Measurements from ENCODE around the gene FARP2.

The FARP2 gene

GRCh38 chr2:241324775-241325174 lies 31.3 kb upstream of the FARP2 start:
- no peak for DNase-seq

DNA sequence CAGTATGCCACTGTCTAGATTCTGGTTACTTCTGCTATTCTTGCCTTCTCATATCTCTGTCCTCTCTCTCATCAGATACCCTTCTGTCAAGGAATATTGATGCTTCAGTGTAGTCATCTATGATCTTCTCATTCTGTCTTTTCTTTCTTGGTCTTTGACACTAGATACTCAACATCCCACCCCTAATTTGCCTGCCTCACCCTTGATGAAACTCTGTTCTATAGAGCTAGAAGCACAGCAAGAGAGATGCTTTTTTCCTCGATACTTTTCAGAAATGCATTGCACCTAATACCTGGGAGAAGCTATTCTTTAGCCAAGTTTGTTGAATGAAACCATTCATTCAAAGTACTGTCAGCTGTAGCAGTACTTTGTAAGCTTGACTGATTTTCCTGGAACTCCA lies 30.8 kb upstream of the FARP2 start:
- DNase-seq, result no peak

- no peak for DNase-seq
Measured at GRCh38 chr2:241329669-241330615, 26.1 kb upstream of the FARP2 start.

GRCh38 chr2:241330616-241330981 lies 25.5 kb upstream of the FARP2 start:
- DNase-seq, result no peak

DNA sequence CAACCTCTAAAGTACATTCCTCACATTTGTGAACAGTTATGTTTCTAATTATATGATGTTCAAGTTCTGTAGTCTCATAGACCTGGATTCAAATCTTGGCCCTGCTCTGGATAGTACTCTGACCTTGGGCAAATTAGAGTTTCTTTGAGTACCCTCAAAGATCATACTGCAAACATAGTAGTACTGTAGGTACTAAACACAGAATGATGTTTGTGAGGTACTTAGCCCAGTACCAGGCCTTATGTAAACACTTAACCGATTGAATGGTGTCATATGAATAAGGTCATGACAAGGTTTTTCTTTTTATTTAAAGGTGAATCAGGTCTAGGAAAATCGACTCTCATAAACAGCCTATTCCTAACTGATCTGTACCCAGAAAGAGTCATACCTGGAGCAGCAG lies 21.3 kb upstream of the FARP2 start:
- no peak for DNase-seq

GRCh38 chr2:241339839-241340630 lies 16.1 kb upstream of the FARP2 start:
- no peak for DNase-seq

GRCh38 chr2:241340631-241341163 lies 15.4 kb upstream of the FARP2 start:
- no peak for DNase-seq

DNA sequence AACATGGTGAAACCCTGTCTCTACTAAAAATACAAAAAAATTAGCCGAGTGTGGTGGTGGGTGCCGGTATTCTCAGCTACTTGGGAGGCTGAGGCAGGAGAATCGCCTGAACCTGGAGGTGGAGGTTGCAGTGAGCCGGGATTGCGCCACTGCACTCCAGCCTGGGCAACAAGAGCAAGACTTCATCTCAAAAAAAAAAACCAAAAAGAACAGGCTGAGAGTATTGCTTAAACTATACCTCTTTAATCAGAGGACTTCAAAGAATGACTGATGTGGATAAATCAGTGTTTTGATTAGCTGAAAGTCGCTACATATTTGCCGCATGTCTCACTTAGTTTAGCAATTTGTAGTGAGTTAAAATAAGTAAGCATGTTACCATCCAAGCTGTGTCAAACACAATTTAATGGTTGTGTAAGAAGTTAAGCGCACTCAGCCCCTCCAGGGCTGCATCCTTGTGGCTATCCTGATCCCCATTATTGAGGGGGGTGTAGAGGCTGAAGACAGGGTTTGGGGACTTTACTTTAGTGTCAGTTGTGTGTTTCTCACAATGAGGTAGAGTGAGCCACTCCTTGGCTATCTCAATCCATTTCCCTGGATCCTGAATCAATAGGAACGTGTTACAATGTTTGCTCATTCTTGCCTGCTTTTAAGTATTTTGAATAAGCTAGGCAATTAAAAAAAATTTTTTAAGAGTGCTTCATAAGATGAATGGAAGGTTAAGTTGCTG lies 11.0 kb upstream of the FARP2 start:
- no peak for DNase-seq

DNA sequence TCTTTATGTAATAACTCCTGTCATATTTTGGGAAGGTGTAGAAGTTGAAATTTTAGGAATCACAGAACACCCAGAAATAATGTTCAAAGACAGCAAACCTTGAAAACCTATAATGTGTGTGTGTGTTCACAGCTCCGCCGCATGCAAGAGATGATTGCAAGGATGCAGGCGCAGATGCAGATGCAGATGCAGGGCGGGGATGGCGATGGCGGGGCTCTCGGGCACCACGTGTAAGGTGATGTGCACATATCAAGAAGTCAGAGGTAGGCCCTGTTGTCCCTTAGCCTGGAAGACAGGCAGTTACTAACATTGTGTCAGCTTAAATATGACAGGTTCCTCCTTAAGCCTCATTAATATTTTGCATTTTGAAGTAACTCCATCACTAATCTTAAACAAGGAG lies 6.1 kb upstream of the FARP2 start:
- DNase-seq, result no peak

- DNase-seq, result no peak
Measured at GRCh38 chr2:241350530-241350877, 5.6 kb upstream of the FARP2 start.

DNA sequence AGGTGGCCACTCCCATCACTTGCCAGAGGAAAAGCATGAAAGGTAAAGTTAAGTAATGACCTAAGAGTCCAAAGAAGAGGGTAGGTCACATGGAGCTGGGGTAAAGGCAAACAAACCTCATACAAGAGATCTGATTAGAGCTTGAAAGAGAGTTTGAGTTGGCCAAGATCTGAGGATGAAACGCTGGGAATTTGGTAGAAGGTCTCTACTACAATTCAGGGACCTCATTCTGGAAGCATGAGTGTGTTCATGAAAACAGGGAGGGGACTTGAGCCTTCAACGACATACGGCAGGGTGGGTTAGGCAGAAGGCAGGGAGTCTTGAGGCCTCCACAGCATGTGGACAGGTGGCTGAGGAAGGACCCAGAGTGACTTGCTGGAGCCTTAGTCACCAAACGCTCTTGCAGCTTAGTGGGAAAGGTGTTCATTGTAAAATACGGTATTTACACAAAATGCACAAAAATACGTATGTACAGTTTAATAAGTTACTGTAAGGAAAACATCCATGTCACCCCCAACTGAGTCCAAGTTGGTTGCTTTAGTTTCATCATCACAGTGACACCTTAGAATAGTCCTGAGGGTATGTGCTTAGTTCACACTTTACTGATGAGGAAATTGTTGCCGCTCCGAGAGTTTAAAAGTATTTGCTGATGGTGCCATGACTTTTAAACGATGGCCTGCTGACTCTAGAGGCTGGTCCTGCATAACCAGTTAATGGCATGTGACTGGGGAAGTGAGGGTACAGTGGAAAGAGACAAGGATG lies 5.0 kb upstream of the FARP2 start:
- no peak for DNase-seq

GRCh38 chr2:241351640-241352031 lies 4.4 kb upstream of the FARP2 start:
- no peak for DNase-seq

DNA sequence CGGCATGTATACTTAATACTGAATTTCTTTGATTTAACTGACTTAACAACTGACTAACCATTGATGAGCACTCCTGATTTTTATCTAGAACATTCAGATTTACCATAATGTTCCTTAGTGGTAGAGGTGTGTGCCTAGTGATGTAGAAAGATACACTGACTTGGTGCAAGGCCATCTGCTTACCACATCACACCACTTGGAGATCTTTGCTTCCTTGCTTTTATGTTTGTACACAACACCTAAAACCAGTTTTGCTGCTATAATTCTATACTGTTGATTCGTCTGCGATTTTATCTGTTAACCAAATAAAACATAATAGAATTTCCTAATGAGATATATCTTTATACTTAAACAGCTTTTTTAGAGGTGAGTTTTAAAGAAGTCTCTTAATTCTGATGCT lies 3.9 kb upstream of the FARP2 start:
- no peak for DNase-seq

GRCh38 chr2:241354668-241355658 lies 1.1 kb upstream of the FARP2 start:
- DNase-seq, result peak; percentile 39

GRCh38 chr2:241356871-241357260 lies 781 bp downstream of the FARP2 start:
- DNase-seq, result no peak

DNA sequence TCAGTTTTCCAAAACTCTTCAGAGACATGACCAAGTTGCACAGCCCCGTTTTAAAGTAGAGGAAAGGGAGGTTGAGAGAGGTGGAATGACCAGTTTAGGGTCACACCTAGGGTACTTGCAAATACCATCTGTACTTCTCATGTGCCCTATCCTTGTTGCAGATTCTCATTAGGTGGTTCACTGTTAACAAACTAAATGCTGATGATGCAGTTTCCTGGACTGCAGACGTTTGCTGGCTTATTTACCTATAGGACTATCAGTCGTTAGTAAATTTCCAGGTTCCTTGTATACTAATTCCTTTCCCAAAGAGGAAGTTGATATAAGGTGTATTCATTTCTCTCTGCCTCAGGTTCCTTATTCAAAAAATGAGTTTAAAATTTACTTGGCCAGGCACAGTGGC lies 1.4 kb downstream of the FARP2 start:
- no peak for DNase-seq

DNA sequence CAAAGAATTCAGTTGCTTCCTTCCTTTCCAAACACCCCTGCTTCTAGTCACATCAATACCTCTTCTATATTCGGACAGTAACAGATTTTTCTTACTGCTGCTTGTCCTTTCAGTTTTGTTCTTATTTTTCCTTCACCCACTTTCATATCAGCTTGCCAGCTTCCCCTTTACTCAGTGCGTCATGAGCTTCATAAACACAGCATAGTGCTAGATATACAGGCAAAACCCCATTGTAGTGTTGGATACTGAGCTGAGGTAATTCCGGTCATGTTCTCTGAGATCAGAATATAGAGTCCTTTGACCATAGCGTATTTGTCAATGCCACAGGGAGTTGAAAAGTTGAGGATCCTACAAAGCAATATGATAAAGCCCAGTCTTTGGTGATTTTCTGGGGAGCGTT lies 2.4 kb downstream of the FARP2 start:
- no peak for DNase-seq

- no peak for DNase-seq
Measured at GRCh38 chr2:241359481-241360045, 3.5 kb downstream of the FARP2 start.

DNA sequence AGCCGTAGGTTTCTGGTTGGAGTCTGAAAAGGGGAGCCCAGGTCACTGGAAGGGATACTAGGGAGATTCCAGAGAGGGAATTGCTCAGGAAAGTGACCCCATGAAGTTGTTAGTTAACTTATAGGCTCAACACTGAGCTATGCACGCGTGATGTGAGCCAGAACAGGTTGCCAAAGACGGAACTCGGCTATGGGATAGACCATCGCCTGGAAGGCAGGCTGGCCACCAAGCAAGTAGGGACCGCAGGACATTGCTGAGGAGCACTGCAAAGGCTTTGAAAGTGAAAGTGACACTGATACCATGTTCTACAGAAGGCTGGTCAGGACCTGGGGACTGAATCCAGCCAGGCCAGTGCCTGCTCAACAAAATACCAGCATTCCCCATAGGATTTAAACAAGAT lies 7.3 kb downstream of the FARP2 start:
- DNase-seq, result no peak

DNA sequence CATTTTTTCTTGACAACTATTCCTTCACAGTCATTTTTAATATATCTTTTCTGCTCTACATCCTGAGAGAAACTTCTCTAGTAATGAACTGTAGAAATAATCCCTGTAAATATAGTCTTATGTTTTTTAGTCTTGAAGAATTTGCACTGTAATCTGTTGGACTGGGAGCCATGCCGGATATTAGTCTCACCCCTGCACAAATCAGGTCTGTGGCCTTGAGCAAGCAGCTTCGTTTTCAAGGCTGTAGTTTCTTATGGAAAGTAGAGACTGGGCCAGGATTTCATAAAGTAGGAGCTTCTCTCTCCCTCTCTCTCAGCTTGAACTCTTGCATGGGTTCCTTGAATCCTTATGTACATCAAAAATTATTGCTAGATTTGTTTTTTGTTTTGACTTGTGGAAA lies 8.7 kb downstream of the FARP2 start:
- no peak for DNase-seq

- no peak for DNase-seq
Measured at GRCh38 chr2:241366678-241367077, 10.6 kb downstream of the FARP2 start.
